ENCODE results near the gene OPALIN.
A peak's percentile ranks its signal among the peaks of the same experiment; 100 is the strongest.
"Not testable (repeated sequence)": the region's sequence is repeated elsewhere in the genome, so short reads cannot be mapped to it uniquely, and the experiment has no call there.

The OPALIN gene

GRCh38 chr10:96309628-96310320 is 49.0 kb downstream of the OPALIN start:
- DNase-seq (ENCODE audit: low read depth), result no peak
- no peak overlapping the region for H3K4me3 ChIP-seq (ENCODE audit: low read depth, low read length)
- no peak for TF ChIP-seq CTCF (IDR thresholded peaks at IDR 0.05; ENCODE audit: control insufficient read depth, extremely low read depth, insufficient read depth)

GRCh38 chr10:96308854-96309253 is 49.9 kb downstream of the OPALIN start:
- not testable (repeated sequence) for H3K4me3 ChIP-seq (ENCODE audit: low read depth, low read length); DNase-seq (ENCODE audit: low read depth)

GRCh38 chr10:96306516-96306915 is 52.3 kb downstream of the OPALIN start:
- TF ChIP-seq CTCF (IDR thresholded peaks at IDR 0.05; ENCODE audit: control insufficient read depth, extremely low read depth, insufficient read depth), result no peak
- DNase-seq (ENCODE audit: low read depth), result peak; percentile 22
- no peak overlapping the region for H3K4me3 ChIP-seq (ENCODE audit: low read depth, low read length)

- TF ChIP-seq CTCF (IDR thresholded peaks at IDR 0.05; ENCODE audit: control insufficient read depth, extremely low read depth, insufficient read depth), result no peak
- H3K4me3 ChIP-seq (ENCODE audit: low read depth, low read length), result no peak overlapping the region
- DNase-seq (ENCODE audit: low read depth), result no peak
Measured at GRCh38 chr10:96305019-96305418, 53.8 kb downstream of the OPALIN start.

- DNase-seq (ENCODE audit: low read depth), result no peak
- no peak for TF ChIP-seq CTCF (IDR thresholded peaks at IDR 0.05; ENCODE audit: control insufficient read depth, extremely low read depth, insufficient read depth)
- no peak within 1 kb of the TSS for H3K4me3 ChIP-seq (ENCODE audit: low read depth, low read length)
Measured at GRCh38 chr10:96304230-96304629, 54.6 kb downstream of the OPALIN start, which contains the start of gene DNTT. Gene DNTT, plus strand, starts transcription at chr10:96304434. Its CDS starts 64 bp downstream, at chr10:96304498.

- DNase-seq (ENCODE audit: low read depth), result no peak
- no peak for TF ChIP-seq CTCF (IDR thresholded peaks at IDR 0.05; ENCODE audit: control insufficient read depth, extremely low read depth, insufficient read depth)
- H3K4me3 ChIP-seq (ENCODE audit: low read depth, low read length), result no peak overlapping the region
Measured at GRCh38 chr10:96301616-96302015, 57.2 kb downstream of the OPALIN start.

- TF ChIP-seq CTCF (IDR thresholded peaks at IDR 0.05; ENCODE audit: control insufficient read depth, extremely low read depth, insufficient read depth), result no peak
- no peak overlapping the region for H3K4me3 ChIP-seq (ENCODE audit: low read depth, low read length)
Measured at GRCh38 chr10:96299383-96299782, 59.4 kb downstream of the OPALIN start.

More at GRCh38 chr10:96299383-96299782, 59.4 kb downstream of the OPALIN start:
- no peak for DNase-seq (ENCODE audit: low read depth)

All from LNCaP clone FGC (cell line).